Loucy (cell line): Measurements from ENCODE around the gene NR2F1-AS1.

Source experiments
- H2AFZ ChIP-seq: fragments of 200-600 bp; sonication (generic); 2 replicates; pipeline ENCODE4 v1.6.0; 2016; ENCODE audit warnings: antibody characterized with exemption, mild to moderate bottlenecking, low read length, moderate library complexity
- H3F3A ChIP-seq: fragments of 200-600 bp; 2 replicates; pipeline ENCODE4 v1.6.0; 2016; ENCODE audit warnings: antibody characterized with exemption, low read depth, mild to moderate bottlenecking
- H3K27me3 ChIP-seq: fragments of 200-600 bp; sonication (generic); 2 replicates; pipeline ENCODE4 v1.6.1; 2014; ENCODE audit warnings: low read length, mild to moderate bottlenecking; ENCODE audit not compliant: insufficient read depth, poor library complexity, severe bottlenecking
- H3K36me3 ChIP-seq: fragments of 200-600 bp; sonication (generic); 2 replicates; pipeline ENCODE4 v1.6.1; 2016; ENCODE audit warnings: low read length; ENCODE audit not compliant: insufficient read depth
- H3K4me1 ChIP-seq: fragments of 200-600 bp; sonication (generic); 2 replicates; pipeline ENCODE4 v1.5.1; 2014; ENCODE audit warnings: low read length, mild to moderate bottlenecking; ENCODE audit not compliant: insufficient read depth, poor library complexity, severe bottlenecking
- H3K4me2 ChIP-seq: fragments of 200-600 bp; sonication (generic); 2 replicates; pipeline ENCODE4 v1.6.0; 2014; ENCODE audit warnings: antibody characterized with exemption, low read length, low read depth, mild to moderate bottlenecking; ENCODE audit not compliant: poor library complexity, severe bottlenecking
- H3K4me3 ChIP-seq: fragments of 200-600 bp; sonication (generic); 2 replicates; pipeline ENCODE4 v1.5.1; 2014; ENCODE audit warnings: low read length, mild to moderate bottlenecking, mixed read lengths; ENCODE audit not compliant: poor library complexity, severe bottlenecking
- H3K79me2 ChIP-seq: fragments of 200-600 bp; sonication (generic); 2 replicates; pipeline ENCODE4 v1.6.1; 2014; ENCODE audit warnings: low read length; ENCODE audit not compliant: insufficient read depth
- H3K9ac ChIP-seq: fragments of 200-600 bp; sonication (generic); 2 replicates; pipeline ENCODE4 v1.6.0; 2014; ENCODE audit warnings: mild to moderate bottlenecking, low read depth, low read length, moderate library complexity; ENCODE audit not compliant: poor library complexity, severe bottlenecking
- H3K9me2 ChIP-seq: fragments of 200-600 bp; sonication (generic); replicated peaks from 2 replicates; pipeline ENCODE4 v1.6.1; 2016; ENCODE audit warnings: low read depth, low read length, mixed read lengths
- H3K9me3 ChIP-seq: fragments of 200-600 bp; sonication (generic); 2 replicates; pipeline ENCODE4 v1.6.1; 2014; ENCODE audit warnings: mild to moderate bottlenecking, antibody characterized with exemption, low read length, low read depth; ENCODE audit not compliant: insufficient read depth
- H4K20me1 ChIP-seq: fragments of 200-600 bp; sonication (generic); 2 replicates; pipeline ENCODE4 v1.6.0; 2014; ENCODE audit warnings: antibody characterized with exemption, low read length, mild to moderate bottlenecking; ENCODE audit not compliant: insufficient read depth, poor library complexity, severe bottlenecking
- CTCF ChIP-seq: fragments of 200-600 bp; sonication (generic); conservative IDR thresholded peaks from 2 replicates; pipeline ENCODE4 v1.5.1; 2014; ENCODE audit warnings: mild to moderate bottlenecking, antibody characterized with exemption, low read length
- EZH2phosphoT487 ChIP-seq: fragments of 200-600 bp; IDR thresholded peaks from 2 replicates; pipeline ENCODE4 v1.6.1; 2018; ENCODE audit warnings: antibody characterized with exemption, mild to moderate bottlenecking, moderate library complexity, borderline replicate concordance

NR2F1-AS1 gene

GRCh38 chr5:93425096-93425495, 155.9 kb downstream of the NR2F1-AS1 start:
- Histone ChIP-seq H3K27me3 (no peaks in the 10 kb centered on the region), H3K36me3 (no peaks in the 10 kb centered on the region), H3K9me3 (no peaks in the 10 kb centered on the region), H3F3A (no peaks in the 10 kb centered on the region), H3K79me2 (no peaks in the 10 kb centered on the region), H4K20me1 (no peaks in the 10 kb centered on the region), H3K9ac (no peak overlapping the region), H3K4me1 (no peaks in the 10 kb centered on the region), H3K9me2 (no peaks in the 10 kb centered on the region), H2AFZ (no peak overlapping the region), H3K4me3 (no peak overlapping the region), H3K4me2 (no peak overlapping the region)
- TF ChIP-seq EZH2phosphoT487 (no peak), CTCF (no peak)

GRCh38 chr5:93423300-93423699, 157.7 kb downstream of the NR2F1-AS1 start:
- no peaks in the 10 kb centered on the region for H3K9me3 ChIP-seq
- no peak overlapping the region for H3K4me2 ChIP-seq
- TF ChIP-seq CTCF (no peak), EZH2phosphoT487 (no peak)
- no peaks in the 10 kb centered on the region for H3K36me3 ChIP-seq
- H3K4me3 ChIP-seq: no peak overlapping the region
- no peak overlapping the region for H3K9ac ChIP-seq
- H4K20me1 ChIP-seq: no peaks in the 10 kb centered on the region
- no peaks in the 10 kb centered on the region for H3K27me3 ChIP-seq
- no peaks in the 10 kb centered on the region for H3K79me2 ChIP-seq
- H2AFZ ChIP-seq: no peak overlapping the region
- H3F3A ChIP-seq: no peaks in the 10 kb centered on the region
- no peaks in the 10 kb centered on the region for H3K9me2 ChIP-seq
- no peaks in the 10 kb centered on the region for H3K4me1 ChIP-seq

- Histone ChIP-seq H3K9me3 (no peaks in the 10 kb centered on the region), H3K4me3 (no peak overlapping the region), H3K9me2 (no peaks in the 10 kb centered on the region), H3K27me3 (no peaks in the 10 kb centered on the region), H3K79me2 (no peaks in the 10 kb centered on the region), H2AFZ (no peak overlapping the region), H3K4me1 (no peaks in the 10 kb centered on the region), H3K9ac (no peak overlapping the region), H4K20me1 (no peaks in the 10 kb centered on the region), H3F3A (no peaks in the 10 kb centered on the region), H3K36me3 (no peaks in the 10 kb centered on the region), H3K4me2 (no peak overlapping the region)
- TF ChIP-seq EZH2phosphoT487: no peak
- no peak for TF ChIP-seq CTCF
Observed at GRCh38 chr5:93422652-93423280, 158.3 kb downstream of the NR2F1-AS1 start.
